HepG2 (cell line): ENCODE measurements around the gene ZNF652. TPM values are rescaled to one million over a fixed set of nuclear protein-coding genes. Genes with fewer than 3 reads are reported as not detected.

Experiments
- TP53 ChIP-seq: sonication (generic); formaldehyde crosslinking; conservative IDR thresholded peaks from 2 replicates; pipeline ENCODE4 v1.4.0; 2020; ENCODE audit warnings: missing genetic modification reagents
- microRNA-seq: library from miRNA; unstranded; fragments of <30 nt; microRNA quantifications from one replicate; pipeline ENCODE4, GENCODE V29; 2020
- polyA plus RNA-seq, 8 experiments: library from polyadenylated mRNA; depleted of rRNA in 3 of 8; stranded (reverse) in 7 of 8; unstranded in 1 of 8; fragments of >200 nt; fragmentation: Illumina TruSeq in 4 of 8; extraction: Trizol in 4 of 8; gene quantifications; 2 replicates each; pipeline versions ENCODE4 v1.2.1 to v1.2.3, GENCODE V29; 2011 to 2016; ENCODE audit warnings: low read depth in 4 of 8, missing spikeins in 1 of 8, mixed read lengths in 1 of 8; ENCODE audit not compliant: insufficient read depth in 1 of 8
- small RNA-seq, 3 experiments: library from RNA; depleted of rRNA; stranded (forward); fragments of <200 nt; gene quantifications; one replicate each; pipeline ENCODE3, GENCODE V24; 2012; ENCODE audit warnings: low read depth in 2 of 3, low replicate concordance in 1 of 3; ENCODE audit not compliant: insufficient read length in 3 of 3, insufficient read depth in 2 of 3
- total RNA-seq, 5 experiments: library from RNA; depleted of rRNA; stranded (reverse); fragments of >200 nt; fragmentation: Illumina TruSeq; extraction: Trizol; gene quantifications; 2 replicates each; pipeline ENCODE4 v1.2.3, GENCODE V29; 2016; ENCODE audit warnings: low read depth in 1 of 5
- TF ChIP-seq, protein P1 (sequence below): sonication (generic); formaldehyde crosslinking; conservative IDR thresholded peaks from 2 replicates; pipeline ENCODE4 v1.4.0; 2020; ENCODE audit warnings: missing genetic modification reagents

The ZNF652 gene
- total and polyA plus RNA-seq, 2 of the 13 experiments (the other 11 are each of a cell fraction or from before 2014, with no cell fraction given), result 16.2 to 30.2 TPM

DNA sequence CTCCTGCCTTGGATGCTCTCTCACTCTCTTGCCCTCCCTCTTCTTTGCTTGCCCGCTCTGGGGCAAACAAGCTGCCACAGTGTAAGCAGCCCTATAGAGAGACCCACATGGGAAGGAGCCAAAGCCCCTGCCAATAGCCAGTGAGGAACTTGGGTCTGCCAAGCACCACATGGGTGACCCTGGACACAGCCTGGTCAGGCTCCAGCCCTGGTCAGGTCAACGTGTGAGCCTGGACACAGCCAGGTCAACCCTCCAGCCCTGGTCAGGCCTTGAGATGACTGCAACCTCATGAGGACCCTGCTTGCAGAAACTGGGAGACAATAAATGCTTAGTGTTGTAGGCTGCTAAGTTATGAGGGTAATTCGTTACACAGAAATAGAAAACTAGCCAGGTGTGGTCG lies 117.2 kb downstream of the ZNF652 start (continued):
- TF ChIP-seq, protein P1, sequence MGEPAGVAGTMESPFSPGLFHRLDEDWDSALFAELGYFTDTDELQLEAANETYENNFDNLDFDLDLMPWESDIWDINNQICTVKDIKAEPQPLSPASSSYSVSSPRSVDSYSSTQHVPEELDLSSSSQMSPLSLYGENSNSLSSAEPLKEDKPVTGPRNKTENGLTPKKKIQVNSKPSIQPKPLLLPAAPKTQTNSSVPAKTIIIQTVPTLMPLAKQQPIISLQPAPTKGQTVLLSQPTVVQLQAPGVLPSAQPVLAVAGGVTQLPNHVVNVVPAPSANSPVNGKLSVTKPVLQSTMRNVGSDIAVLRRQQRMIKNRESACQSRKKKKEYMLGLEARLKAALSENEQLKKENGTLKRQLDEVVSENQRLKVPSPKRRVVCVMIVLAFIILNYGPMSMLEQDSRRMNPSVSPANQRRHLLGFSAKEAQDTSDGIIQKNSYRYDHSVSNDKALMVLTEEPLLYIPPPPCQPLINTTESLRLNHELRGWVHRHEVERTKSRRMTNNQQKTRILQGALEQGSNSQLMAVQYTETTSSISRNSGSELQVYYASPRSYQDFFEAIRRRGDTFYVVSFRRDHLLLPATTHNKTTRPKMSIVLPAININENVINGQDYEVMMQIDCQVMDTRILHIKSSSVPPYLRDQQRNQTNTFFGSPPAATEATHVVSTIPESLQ (CRISPR knock-in tag), result no peak
- TF ChIP-seq TP53 (CRISPR knock-in tag), result no peak

Small RNA genes lying within 50 kb of the gene (microRNA-seq; reads per million reads assigned to microRNA genes)
- not detected for gene MIR6129

Small RNA genes lying within 50 kb of the gene (small RNA-seq; reads per million reads assigned to genes)
- 0 reads per million in 3 experiments for gene MIR6129

Other genes with a start within 250 kb of the ZNF652 start
- gene B4GALNT2, start 229.5 kb downstream of the ZNF652 start, total RNA-seq (2016; rRNA removed; fragmentation: Illumina TruSeq; extraction: Trizol), result not detected in 2 replicates
- 0.13 TPM in 1 of 2 replicates, not detected in the other for gene B4GALNT2, start 229.5 kb downstream of the ZNF652 start, polyA plus RNA-seq (2011; rRNA removed)
- gene GNGT2, start 151.7 kb downstream of the ZNF652 start, total RNA-seq (2016; rRNA removed; fragmentation: Illumina TruSeq; extraction: Trizol), result not detected in 2 replicates
- gene GNGT2, start 151.7 kb downstream of the ZNF652 start, polyA plus RNA-seq (2011; rRNA removed), result not detected in 2 replicates
- gene ABI3, start 151.5 kb downstream of the ZNF652 start, total RNA-seq (2016; rRNA removed; fragmentation: Illumina TruSeq; extraction: Trizol), result not detected in 2 replicates
- not detected in 2 replicates for gene ABI3, start 151.5 kb downstream of the ZNF652 start, polyA plus RNA-seq (2011; rRNA removed)
- not detected in 2 replicates for gene PHOSPHO1, start 131.5 kb downstream of the ZNF652 start, total RNA-seq (2016; rRNA removed; fragmentation: Illumina TruSeq; extraction: Trizol)
- gene PHOSPHO1, start 131.5 kb downstream of the ZNF652 start, polyA plus RNA-seq (2011; rRNA removed), result not detected in 2 replicates
- 515 and 623 TPM in 2 replicates for gene PHB1, start 52.6 kb upstream of the ZNF652 start, total RNA-seq (2016; rRNA removed; fragmentation: Illumina TruSeq; extraction: Trizol)
- gene PHB1, start 52.6 kb upstream of the ZNF652 start, polyA plus RNA-seq (2011; rRNA removed), result 688 and 721 TPM in 2 replicates
- gene NGFR, start 133.0 kb upstream of the ZNF652 start, total RNA-seq (2016; rRNA removed; fragmentation: Illumina TruSeq; extraction: Trizol), result 0.41 and 1.1 TPM in 2 replicates
- 1.8 and 2.7 TPM in 2 replicates for gene NGFR, start 133.0 kb upstream of the ZNF652 start, polyA plus RNA-seq (2011; rRNA removed)
- gene NXPH3, start 213.6 kb upstream of the ZNF652 start, total RNA-seq (2016; rRNA removed; fragmentation: Illumina TruSeq; extraction: Trizol), result 0.04 and 0.08 TPM in 2 replicates
- gene NXPH3, start 213.6 kb upstream of the ZNF652 start, polyA plus RNA-seq (2011; rRNA removed), result 0.48 and 0.58 TPM in 2 replicates